Epithelial cell of proximal tubule (primary cell): ENCODE measurements around the gene OR1E1. TPM values are rescaled to one million over a fixed set of nuclear protein-coding genes. Genes with fewer than 3 reads are reported as not detected.
"Not testable (repeated sequence)": the region's sequence is repeated elsewhere in the genome, so short reads cannot be mapped to it uniquely, and the experiment has no call there.

Source experiments
- DNase-seq: peaks from one replicate; pipeline ENCODE4 v3.0.0-alpha.2; 2011; ENCODE audit warnings: low read depth
- H3K4me3 ChIP-seq: 2 replicates; pipeline ENCODE4 v1.5.1; 2011; ENCODE audit warnings: low read depth, mild to moderate bottlenecking, low read length
- total RNA-seq: library from RNA; depleted of rRNA; stranded (reverse); fragments of >200 nt; gene quantifications from 2 replicates; pipeline ENCODE4 v1.2.3, GENCODE V29; 2015
- TF ChIP-seq, protein P1 (sequence below): conservative IDR thresholded peaks from 2 replicates; pipeline ENCODE4 v1.5.1; 2012; ENCODE audit warnings: low read depth, mild to moderate bottlenecking, low read length

The OR1E1 gene
- total RNA-seq, 1 donor from 2014 or later: not detected

DNA sequence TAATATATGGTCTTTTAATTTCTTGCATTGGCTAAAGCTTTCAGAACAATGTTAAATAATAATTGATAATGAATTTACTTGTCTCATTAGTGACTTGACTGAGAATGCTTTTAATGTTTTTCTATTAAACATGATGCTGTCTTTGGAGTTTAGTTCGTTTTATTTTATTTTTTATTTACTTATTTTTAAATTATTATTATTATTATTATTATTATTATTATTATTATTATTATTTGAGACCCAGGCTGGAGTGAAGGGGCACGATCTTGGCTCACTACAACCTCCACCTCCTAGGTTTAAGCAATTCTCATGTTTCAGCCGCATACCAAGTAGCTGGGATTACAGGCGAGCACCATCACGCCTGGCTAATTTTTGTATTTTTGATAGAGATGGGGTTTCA, 17.4 kb upstream of the OR1E1 start:
- no peak overlapping the region for H3K4me3 ChIP-seq
- no peak for DNase-seq
- TF ChIP-seq, protein P1, sequence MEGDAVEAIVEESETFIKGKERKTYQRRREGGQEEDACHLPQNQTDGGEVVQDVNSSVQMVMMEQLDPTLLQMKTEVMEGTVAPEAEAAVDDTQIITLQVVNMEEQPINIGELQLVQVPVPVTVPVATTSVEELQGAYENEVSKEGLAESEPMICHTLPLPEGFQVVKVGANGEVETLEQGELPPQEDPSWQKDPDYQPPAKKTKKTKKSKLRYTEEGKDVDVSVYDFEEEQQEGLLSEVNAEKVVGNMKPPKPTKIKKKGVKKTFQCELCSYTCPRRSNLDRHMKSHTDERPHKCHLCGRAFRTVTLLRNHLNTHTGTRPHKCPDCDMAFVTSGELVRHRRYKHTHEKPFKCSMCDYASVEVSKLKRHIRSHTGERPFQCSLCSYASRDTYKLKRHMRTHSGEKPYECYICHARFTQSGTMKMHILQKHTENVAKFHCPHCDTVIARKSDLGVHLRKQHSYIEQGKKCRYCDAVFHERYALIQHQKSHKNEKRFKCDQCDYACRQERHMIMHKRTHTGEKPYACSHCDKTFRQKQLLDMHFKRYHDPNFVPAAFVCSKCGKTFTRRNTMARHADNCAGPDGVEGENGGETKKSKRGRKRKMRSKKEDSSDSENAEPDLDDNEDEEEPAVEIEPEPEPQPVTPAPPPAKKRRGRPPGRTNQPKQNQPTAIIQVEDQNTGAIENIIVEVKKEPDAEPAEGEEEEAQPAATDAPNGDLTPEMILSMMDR: no peak

DNA sequence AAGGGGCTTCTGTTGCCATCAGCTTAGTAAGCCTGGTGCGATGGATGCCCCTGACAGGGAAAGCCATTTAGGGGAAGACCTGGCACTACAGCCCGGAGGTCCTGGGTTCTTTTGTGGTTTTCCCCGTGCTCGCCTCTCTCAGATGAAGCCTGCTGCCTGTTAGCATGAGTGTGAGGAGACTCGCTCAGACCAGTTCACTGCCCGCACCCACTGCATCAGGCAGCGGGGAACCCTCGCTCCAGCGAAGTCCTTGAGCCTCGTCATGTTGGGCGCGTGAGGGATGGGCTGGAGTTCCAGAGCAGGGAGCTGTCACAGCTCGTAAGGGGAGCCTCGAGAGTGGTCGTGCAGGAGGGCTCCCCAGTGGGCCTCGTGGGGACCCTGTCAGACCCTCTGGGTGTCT, 14.0 kb upstream of the OR1E1 start:
- not testable (repeated sequence) for DNase-seq, H3K4me3 ChIP-seq

DNA sequence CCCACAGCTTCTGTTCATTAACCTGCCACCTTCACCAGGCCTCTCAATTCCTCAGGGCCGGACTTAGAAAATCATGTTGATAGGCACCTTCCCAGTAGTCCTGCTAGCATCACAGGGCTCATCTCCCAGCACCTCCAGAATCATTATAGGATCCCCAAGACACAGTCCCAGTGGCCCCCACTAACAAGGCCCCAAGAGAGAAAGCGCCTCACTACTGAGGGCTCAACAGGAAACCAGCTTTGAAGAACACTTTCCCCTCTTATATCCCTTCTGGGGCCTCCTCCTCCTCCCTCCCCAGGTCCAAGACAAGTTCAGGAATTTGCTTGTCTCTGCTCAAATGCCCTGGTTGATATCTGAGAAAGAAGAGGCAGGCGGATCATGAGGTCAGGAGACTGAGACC, 12.9 kb upstream of the OR1E1 start, which contains the start of gene OR3A3:
Gene OR3A3 (plus strand): TSS at position 301 of the 400 bp plus-strand sequence.
- TF ChIP-seq, protein P1: no peak
- H3K4me3 ChIP-seq: no peak within 1 kb of the TSS
- no peak for DNase-seq

GRCh38 chr17:3403856-3404255, 5.6 kb upstream of the OR1E1 start:
- DNase-seq, H3K4me3 ChIP-seq: not testable (repeated sequence)

GRCh38 chr17:3401786-3402185, 3.6 kb upstream of the OR1E1 start:
- no peak for DNase-seq
- TF ChIP-seq, protein P1: no peak
- no peak overlapping the region for H3K4me3 ChIP-seq

DNA sequence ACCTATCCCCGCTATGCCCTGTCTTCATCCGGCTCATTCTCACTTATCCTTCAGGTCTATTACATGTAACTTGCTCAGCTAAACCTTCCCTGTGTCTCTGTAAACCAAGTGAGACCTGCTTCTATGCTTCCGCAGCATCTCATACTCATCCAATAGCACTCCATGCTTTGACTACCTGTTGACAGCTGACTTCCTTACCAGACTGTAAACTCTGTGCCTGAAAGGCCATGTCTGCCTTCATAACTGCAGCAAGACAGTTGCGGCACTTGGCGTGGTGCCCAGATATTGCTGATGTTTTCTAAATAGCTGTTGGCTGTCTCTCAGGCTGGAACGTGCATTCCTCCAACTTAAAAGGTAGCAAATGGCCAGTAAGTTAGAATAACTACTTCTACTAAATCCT, 1.8 kb upstream of the OR1E1 start:
- TF ChIP-seq, protein P1: no peak
- no peak for DNase-seq
- no peak overlapping the region for H3K4me3 ChIP-seq

GRCh38 chr17:3397801-3398200, 409 bp downstream of the OR1E1 start:
- not testable (repeated sequence) for DNase-seq

DNA sequence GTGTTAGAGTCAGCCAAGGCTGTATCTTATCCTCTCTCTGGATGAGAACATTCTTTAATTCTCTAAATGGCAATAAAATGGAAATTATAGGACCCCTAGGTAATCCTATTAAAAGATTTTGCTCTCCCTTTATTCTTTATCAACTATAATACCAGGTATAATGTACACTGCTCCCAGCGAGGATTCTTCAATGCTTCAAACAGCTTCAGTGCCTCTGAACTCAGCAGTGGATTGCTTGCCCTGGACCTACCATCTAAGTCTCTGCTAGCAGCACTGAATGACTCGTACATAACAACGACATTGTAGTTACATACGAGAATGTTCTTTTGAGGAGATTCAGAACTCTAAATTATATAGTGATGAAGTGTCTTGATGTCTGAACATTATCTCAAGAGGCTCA, 8.4 kb downstream of the OR1E1 start:
- no peak overlapping the region for H3K4me3 ChIP-seq
- DNase-seq: no peak
- TF ChIP-seq, protein P1: no peak

More at GRCh38 chr17:3397801-3398200, 409 bp downstream of the OR1E1 start:
- not testable (repeated sequence) for H3K4me3 ChIP-seq
